K562 (cell line): ENCODE data around the gene RHOXF2B. TPM values are rescaled to one million over a fixed set of nuclear protein-coding genes. Genes with fewer than 3 reads are reported as not detected.
"Not testable (repeated sequence)": the region's sequence is repeated elsewhere in the genome, so short reads cannot be mapped to it uniquely, and the experiment has no call there.

Experiments used
- ATAC-seq: fragments of 200-7000 bp; cut with Tn5 transposase; 3 replicates; pipeline ENCODE4 v1.9.1; 2020; ENCODE audit warnings: moderate library complexity
- Bru-seq: library from RNA; stranded (reverse); fragments of 400-500 nt; gene quantifications from one replicate; lab custom pipeline; 2021; lab: Mats Ljungman, UMichigan
- BruChase-seq, 2 experiments: library from RNA; stranded (reverse); fragments of 400-500 nt; gene quantifications; one replicate each; lab custom pipeline; 2021; lab: Mats Ljungman, UMichigan
- BruUV-seq: library from RNA; stranded (reverse); fragments of 400-500 nt; replicated peaks from 2 replicates; lab custom pipeline; 2021; lab: Mats Ljungman, UMichigan
- CTCF ChIA-PET: fragments of 300-600 bp; formaldehyde crosslinking; extraction: SDS; loops from one replicate; lab custom pipeline; 2021; ENCODE audit warnings: low intra/inter-chr PET ratio; lab: Yijun Ruan, JAX
- POLR2A ChIA-PET: fragments of 300-600, 350-650 bp; sonication (Branson Sonifier 250); formaldehyde crosslinking; extraction: SDS; loops from one replicate; lab custom pipeline; 2021; ENCODE audit warnings: antibody characterized with exemption, inconsistent platforms; lab: Yijun Ruan, JAX
- DNase-seq, 4 experiments: peaks; one replicate each; pipeline versions ENCODE4 v3.0.0 to v3.0.0-alpha.2; 2011 to 2018; ENCODE audit warnings: low spot score in 3 of 4, mixed read lengths in 3 of 4; ENCODE audit errors: extremely low read depth in 1 of 4
- FAIRE-seq: peaks from 2 replicates; lab custom pipeline; 2011; peaks lifted over from hg19 to GRCh38; lab: Jason Lieb, UNC
- H2AFZ ChIP-seq: 2 replicates; pipeline ENCODE4 v1.6.0; 2011; ENCODE audit warnings: low read depth, low read length, control low read depth, inconsistent platforms
- H3K27ac ChIP-seq: fragments of 200-600 bp; 3 replicates; pipeline ENCODE4 v1.8.0; 2011; ENCODE audit warnings: low read depth, mild to moderate bottlenecking, control low read depth, inconsistent platforms, low read length, moderate library complexity, mixed read lengths; ENCODE audit errors: extremely low read depth
- H3K27me3 ChIP-seq, 2 experiments: fragments of 300-600 bp in 1 of 2; 2 replicates in 1 of 2; 3 replicates in 1 of 2; pipeline versions ENCODE4 v1.6.0 to v1.8.0; 2011; ENCODE audit warnings: inconsistent platforms in 2 of 2, low read length in 2 of 2, mild to moderate bottlenecking in 1 of 2, mixed read lengths in 1 of 2, moderate library complexity in 1 of 2; ENCODE audit not compliant: control insufficient read depth in 2 of 2, insufficient read depth in 2 of 2
- H3K36me3 ChIP-seq: fragments of 300-600 bp; 3 replicates; pipeline ENCODE4 v1.8.0; 2011; ENCODE audit warnings: mild to moderate bottlenecking, low read length, inconsistent platforms; ENCODE audit not compliant: control insufficient read depth, insufficient read depth
- H3K4me1 ChIP-seq, 2 experiments: fragments of 200-600 bp in 1 of 2; replicated peaks in 1 of 2; 2 replicates in 1 of 2; 3 replicates in 1 of 2; pipeline versions ENCODE4 v1.5.1 to v1.8.0; 2011; ENCODE audit warnings: inconsistent platforms in 2 of 2, low read length in 2 of 2, mild to moderate bottlenecking in 1 of 2, mixed read lengths in 1 of 2, moderate library complexity in 1 of 2; ENCODE audit not compliant: control insufficient read depth in 2 of 2, insufficient read depth in 2 of 2
- H3K4me2 ChIP-seq: 2 replicates; pipeline ENCODE4 v1.6.1; 2011; ENCODE audit warnings: low read length, control low read depth, inconsistent platforms, mixed read lengths; ENCODE audit not compliant: insufficient read depth
- H3K4me3 ChIP-seq: fragments of 200-600 bp; sonication (generic), shearing (Covaris generic); 2 replicates; pipeline ENCODE4 v1.5.1; 2016; ENCODE audit warnings: control low read depth, inconsistent platforms
- H3K79me2 ChIP-seq: fragments of 200-600 bp; 3 replicates; pipeline ENCODE4 v1.8.0; 2011; ENCODE audit warnings: low read length, inconsistent platforms; ENCODE audit not compliant: control insufficient read depth, insufficient read depth
- H3K9ac ChIP-seq, 2 experiments: 2 replicates each; pipeline versions ENCODE4 v1.6.0 to v1.6.1; 2011; ENCODE audit warnings: low read depth in 2 of 2, low read length in 2 of 2, control low read depth in 1 of 2, inconsistent platforms in 1 of 2, mild to moderate bottlenecking in 1 of 2, mixed read lengths in 1 of 2; ENCODE audit not compliant: insufficient read depth in 1 of 2
- H3K9me1 ChIP-seq: one replicate; pipeline ENCODE4 v1.6.0; 2011; ENCODE audit warnings: inconsistent platforms, mild to moderate bottlenecking, low read length, moderate library complexity; ENCODE audit not compliant: control insufficient read depth, insufficient read depth
- H3K9me3 ChIP-seq: replicated peaks from 2 replicates; pipeline ENCODE4 v1.5.1; 2011; ENCODE audit warnings: low read depth, low read length, inconsistent platforms; ENCODE audit not compliant: control insufficient read depth, insufficient read depth
- H4K20me1 ChIP-seq: replicated peaks from 2 replicates; pipeline ENCODE4 v1.6.1; 2011; ENCODE audit warnings: low read length, inconsistent platforms, mixed read lengths; ENCODE audit not compliant: control insufficient read depth, insufficient read depth
- WGBS: fragments of 100-300 bp; shearing (Covaris generic); methylation state at CpG from one replicate; pipeline ENCODE4 v1.1.6; 2016; ENCODE audit warnings: low coverage, mixed read lengths; ENCODE audit not compliant: insufficient coverage; ENCODE audit errors: missing lambda C conversion rate; 5-methylcytosine and 5-hydroxymethylcytosine counted together
- in situ Hi-C: fragments of 300-500 bp; cut with MboI; formaldehyde crosslinking; loops from 4 replicates; pipeline ENCODE4 v1.15.0; 2018; ENCODE audit warnings: inconsistent platforms, mixed read lengths
- intact Hi-C: fragments of 100-400 bp; cut with micrococcal nuclease; formaldehyde crosslinking; loops from 2 replicates; pipeline ENCODE4 v1.14.2; 2022
- long read RNA-seq, 3 experiments: library from polyadenylated mRNA in 2 of 3; library from RNA in 1 of 3; unstranded in 2 of 3; stranded (forward) in 1 of 3; transcript quantifications; one replicate each; pipeline ENCODE4 v2.0.0, GENCODE V29; 2019 to 2022
- polyA minus RNA-seq, 3 experiments: library from RNA; depleted of rRNA, polyadenylated mRNA; stranded (reverse); fragments of >200 nt; gene quantifications; 2 replicates each; pipeline ENCODE4 v1.2.3, GENCODE V29; 2011
- polyA plus RNA-seq, 8 experiments: library from polyadenylated mRNA; depleted of rRNA in 4 of 8; stranded (reverse) in 5 of 8; unstranded in 3 of 8; fragments of >200 nt; fragmentation: Nextera tagmentation in 2 of 8; fragmentation: Illumina TruSeq in 1 of 8; extraction: Ambion mirVana in 2 of 8; extraction: Trizol in 1 of 8; gene quantifications; 2 replicates each; pipeline versions ENCODE4 v1.2.1 to v1.2.3, GENCODE V29; 2011 to 2014; ENCODE audit warnings: inconsistent platforms in 1 of 8, missing spikeins in 1 of 8
- total RNA-seq, 7 experiments: library from RNA; depleted of rRNA in 6 of 7; stranded (reverse); fragments of >200 nt in 6 of 7; fragmentation: Illumina TruSeq in 2 of 7; extraction: Trizol in 2 of 7; gene quantifications; 2 replicates each; pipeline versions ENCODE4 v1.2.1 to v1.2.3, GENCODE V29; 2011 to 2021; ENCODE audit warnings: low replicate concordance in 1 of 7

The RHOXF2B gene
- total RNA-seq (2011; cell fraction: chromatin; rRNA removed; ENCODE audit: low replicate concordance), result 0.30 and 0.32 TPM in 2 replicates
- total RNA-seq (2011; cell fraction: nucleolus; rRNA removed), result 0.13 and 0.17 TPM in 2 replicates
- 0.15 and 0.69 TPM in 2 replicates for total RNA-seq (2011; cell fraction: nucleoplasm; rRNA removed)
- total RNA-seq (2014; rRNA removed), result 2.2 and 3.7 TPM in 2 replicates
- 1.4 and 2.4 TPM in 2 replicates for total RNA-seq (2014; rRNA removed; fragmentation: Illumina TruSeq; extraction: Trizol)
- total RNA-seq (2015; rRNA removed; fragmentation: Illumina TruSeq; extraction: Trizol), result 3.2 and 3.8 TPM in 2 replicates
- total RNA-seq (2021), result 1.9 and 4.7 TPM in 2 replicates
- 2.6 and 17.5 TPM in 2 replicates for polyA plus RNA-seq (2011; rRNA removed)
- polyA plus RNA-seq (2011; cell fraction: cytosol; rRNA removed), result 6.6 and 36.3 TPM in 2 replicates
- 1.0 and 8.0 TPM in 2 replicates for polyA plus RNA-seq (2011; cell fraction: nucleus; rRNA removed)
- polyA plus RNA-seq (2012), result 5.2 and 9.1 TPM in 2 replicates
- polyA plus RNA-seq (2014; fragmentation: Illumina TruSeq; extraction: Trizol), result 2.2 and 4.0 TPM in 2 replicates
- 1 to 10 TPM in 1 of 2 experiments, under 1 TPM in 1; 0.79 to 2.3 TPM for polyA plus RNA-seq (2014; fragmentation: Nextera tagmentation; extraction: Ambion mirVana)
- 3.5 and 4.3 TPM in 2 replicates for polyA plus RNA-seq (2014; rRNA removed)
- polyA minus RNA-seq (2011; rRNA and poly(A)+ RNA removed), result 4.9 and 23.4 TPM in 2 replicates
- 1.6 and 13.6 TPM in 2 replicates for polyA minus RNA-seq (2011; cell fraction: cytosol; rRNA and poly(A)+ RNA removed)
- 0.40 and 3.4 TPM in 2 replicates for polyA minus RNA-seq (2011; cell fraction: nucleus; rRNA and poly(A)+ RNA removed)
- Bru-seq, nascent RNA, result percentile 40 among the genes with signal in this experiment
- BruChase-seq, experiment 1, labeled RNA remaining after a 2-hour chase, result percentile 38 among the genes with signal in this experiment
- percentile 44 among the genes with signal in this experiment for BruChase-seq, experiment 2, labeled RNA remaining after a 6-hour chase
- long read RNA-seq, experiment 1, transcript RHOXF2B-201 (4 exons, 2,864 nt), result major isoform, 12 of 23 reads
- long read RNA-seq, experiment 1, partial matches to known transcripts, result 3 of 23 reads
- long read RNA-seq, experiment 1, other reads (novel, unspliced or antisense), result 8 of 23 reads
- long read RNA-seq, experiment 2, partial matches to known transcripts, result 7 of 24 reads
- long read RNA-seq, experiment 2, other reads (novel, unspliced or antisense), result 13 of 24 reads
- long read RNA-seq, experiment 3, transcript RHOXF2B-201 (4 exons, 2,864 nt), result major isoform, 15 of 43 reads
- long read RNA-seq, experiment 3, partial matches to known transcripts, result 27 of 43 reads
- long read RNA-seq, experiment 3, other reads (novel, unspliced or antisense), result 1 of 43 reads

DNA sequence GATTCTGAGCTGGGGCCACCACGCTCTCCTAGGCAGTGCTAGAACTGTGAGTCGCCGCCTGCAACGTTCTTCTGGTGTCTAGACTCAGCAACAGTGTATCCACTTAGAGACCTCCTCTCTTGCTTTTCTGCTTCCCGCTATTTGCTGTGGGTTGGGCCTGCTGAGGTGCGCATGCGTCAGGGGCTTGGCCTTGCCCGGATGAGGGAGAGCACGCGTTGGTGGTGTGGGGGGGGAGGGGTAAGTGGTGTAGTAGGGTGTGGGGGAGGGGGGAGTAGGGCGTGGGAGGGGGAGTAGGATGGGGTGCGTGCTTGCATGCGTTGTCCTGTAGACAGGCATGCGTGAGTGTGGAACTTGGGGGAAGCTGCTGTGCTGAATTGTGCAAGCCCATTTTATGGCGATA lies at the start of gene RHOXF2B:
Gene RHOXF2B, minus strand, starts transcription at position 101 of the 400 bp plus-strand sequence. CDS start 138 bp downstream, outside the sequence.
- in situ Hi-C loops, H3K36me3 ChIP-seq, H3K4me2 ChIP-seq, DNase-seq, POLR2A ChIA-PET, H3K9ac ChIP-seq, H3K79me2 ChIP-seq, intact Hi-C loops, H3K4me3 ChIP-seq, H4K20me1 ChIP-seq, H2AFZ ChIP-seq, H3K27me3 ChIP-seq, CTCF ChIA-PET, H3K4me1 ChIP-seq, H3K9me3 ChIP-seq, BruUV-seq, H3K27ac ChIP-seq, H3K9me1 ChIP-seq: not testable (repeated sequence)
- ATAC-seq (peak; percentile 86), FAIRE-seq (peak; percentile 82)
- WGBS, result no CpG with 5 or more reads among the region's 15 CpGs
